Head of caudate nucleus (tissue), 42 donors: ENCODE results near the gene HSD17B12.

Source experiments
- DNase-seq, 42 donors: peaks; one replicate each; pipeline versions ENCODE4 v3.0.0 to v3.0.0-alpha.2; 2020 to 2021; ENCODE audit warnings: mixed read lengths in 7 of 42
- intact Hi-C: fragments of 100-400 bp; cut with DNase I; formaldehyde crosslinking; loops from one replicate; pipeline ENCODE4 v1.15.0; 2022

The HSD17B12 gene

DNA sequence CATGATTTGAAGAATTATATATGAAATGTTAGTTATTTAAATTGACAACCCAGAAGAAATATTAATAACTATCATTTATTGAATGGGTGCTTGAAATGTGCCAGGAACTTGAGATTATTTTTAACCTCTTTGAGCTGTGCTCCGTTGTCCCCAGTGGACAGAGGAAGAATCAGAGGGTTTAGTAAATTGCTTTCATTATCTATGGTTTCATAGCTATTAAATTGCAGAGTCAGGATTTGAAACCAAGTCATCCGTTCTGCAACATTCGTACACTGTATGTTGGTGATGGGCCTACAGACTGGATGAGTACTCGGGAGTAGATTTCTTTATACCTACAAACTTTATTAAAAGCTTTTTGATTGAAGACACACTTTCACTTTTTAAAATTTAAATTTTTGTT lies 4.9 kb downstream of the HSD17B12 start:
- intact Hi-C loops, result no loop called here
- no peak for DNase-seq

DNA sequence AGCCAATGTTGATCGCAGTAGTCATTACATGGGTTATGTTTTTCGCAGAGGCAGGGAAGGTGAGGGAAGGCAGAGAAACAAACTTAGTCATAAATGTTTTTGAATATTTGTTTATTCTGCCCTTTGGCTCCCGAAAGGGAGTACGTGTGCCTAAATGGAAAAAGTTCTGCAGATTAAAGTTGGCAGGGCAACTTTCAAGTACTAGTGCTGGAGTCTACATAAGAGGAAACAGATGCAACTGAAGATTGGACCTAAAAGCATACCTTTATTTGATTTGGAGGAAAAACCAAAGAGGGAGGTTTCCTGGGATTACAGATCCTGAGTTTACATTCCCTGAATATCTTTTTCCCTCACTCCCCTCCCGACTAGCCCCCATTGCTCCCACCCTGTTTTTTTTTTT lies 5.7 kb downstream of the HSD17B12 start:
- DNase-seq, result no peak

DNA sequence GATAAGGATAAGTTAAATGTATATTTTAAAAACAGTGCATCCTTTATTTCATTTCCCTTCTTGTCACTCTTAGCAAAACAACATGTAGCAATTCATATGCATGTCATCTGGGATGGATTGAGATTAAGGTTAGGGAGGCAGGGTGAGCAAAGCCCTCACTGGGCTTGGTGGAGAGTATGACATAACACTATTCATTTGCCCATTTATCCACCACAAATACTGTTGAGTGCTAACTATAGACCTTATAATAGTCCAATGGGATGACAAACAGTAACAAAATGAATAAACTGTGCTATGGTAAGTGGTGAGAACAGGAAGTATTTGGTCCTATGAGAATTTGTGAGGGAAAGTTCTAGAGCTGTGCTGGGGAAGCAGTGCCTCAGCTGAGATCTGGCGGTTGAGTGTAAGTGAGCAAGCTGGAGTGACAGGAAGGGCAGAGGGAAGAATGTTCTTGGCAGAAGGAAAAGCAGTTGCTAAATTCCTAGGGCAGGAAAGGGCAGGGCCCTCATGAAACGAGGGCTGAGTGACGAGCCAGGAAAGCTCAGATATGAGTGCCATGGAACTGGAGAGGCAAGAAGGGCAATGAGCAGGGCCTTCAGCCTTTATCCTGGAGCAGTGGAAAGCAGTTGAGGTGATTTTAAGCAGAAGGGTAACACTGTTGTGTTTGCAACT lies 6.7 kb downstream of the HSD17B12 start:
- DNase-seq, result peak in 2 of 42 donors; percentile 5 to 36
- intact Hi-C loops, result no loop called here

More for the DNA sequence above, 5.7 kb downstream of the HSD17B12 start:
- intact Hi-C loops, result no loop called here

DNA sequence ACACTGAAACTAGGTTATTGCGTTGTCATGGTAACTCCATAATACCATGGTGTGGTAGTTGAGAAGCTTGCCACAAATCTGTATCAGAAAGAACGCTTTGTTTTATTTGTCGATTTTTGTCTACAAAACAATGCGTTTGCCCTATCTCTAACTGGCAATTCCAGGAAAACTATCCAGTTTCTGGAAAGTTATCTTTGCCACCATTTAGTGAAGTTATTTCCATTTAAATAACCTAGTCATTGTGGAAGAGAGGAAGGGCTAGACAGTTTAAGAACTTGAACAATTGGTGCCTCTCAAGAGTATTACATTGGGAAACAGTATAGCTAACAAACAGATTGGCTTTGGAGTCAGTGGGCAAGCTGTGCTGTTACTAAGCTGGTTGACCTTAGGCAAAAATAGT lies 7.9 kb downstream of the HSD17B12 start:
- intact Hi-C loops, result no loop called here

DNA sequence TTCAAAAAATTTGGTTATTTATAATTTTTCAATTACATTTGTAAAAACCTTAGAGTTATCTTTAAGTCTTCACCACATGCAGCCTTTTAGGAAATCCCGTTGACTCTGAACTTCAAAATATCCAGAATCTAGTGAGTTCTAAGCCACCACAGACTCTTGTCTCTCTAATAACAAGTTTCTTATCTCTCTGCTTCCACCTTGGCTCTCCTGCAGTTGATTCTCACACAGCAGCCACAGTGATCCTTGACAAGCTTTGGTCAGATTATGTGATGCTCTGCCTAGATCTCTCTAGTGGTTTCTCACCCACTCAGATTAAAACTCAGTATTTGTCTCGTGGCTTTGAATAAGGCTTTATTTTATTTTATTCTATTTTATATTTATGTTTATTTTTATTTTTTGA lies 8.6 kb downstream of the HSD17B12 start:
- DNase-seq, result no peak
- intact Hi-C loops, result no loop called here

More for the DNA sequence above, 7.9 kb downstream of the HSD17B12 start:
- no peak for DNase-seq

DNA sequence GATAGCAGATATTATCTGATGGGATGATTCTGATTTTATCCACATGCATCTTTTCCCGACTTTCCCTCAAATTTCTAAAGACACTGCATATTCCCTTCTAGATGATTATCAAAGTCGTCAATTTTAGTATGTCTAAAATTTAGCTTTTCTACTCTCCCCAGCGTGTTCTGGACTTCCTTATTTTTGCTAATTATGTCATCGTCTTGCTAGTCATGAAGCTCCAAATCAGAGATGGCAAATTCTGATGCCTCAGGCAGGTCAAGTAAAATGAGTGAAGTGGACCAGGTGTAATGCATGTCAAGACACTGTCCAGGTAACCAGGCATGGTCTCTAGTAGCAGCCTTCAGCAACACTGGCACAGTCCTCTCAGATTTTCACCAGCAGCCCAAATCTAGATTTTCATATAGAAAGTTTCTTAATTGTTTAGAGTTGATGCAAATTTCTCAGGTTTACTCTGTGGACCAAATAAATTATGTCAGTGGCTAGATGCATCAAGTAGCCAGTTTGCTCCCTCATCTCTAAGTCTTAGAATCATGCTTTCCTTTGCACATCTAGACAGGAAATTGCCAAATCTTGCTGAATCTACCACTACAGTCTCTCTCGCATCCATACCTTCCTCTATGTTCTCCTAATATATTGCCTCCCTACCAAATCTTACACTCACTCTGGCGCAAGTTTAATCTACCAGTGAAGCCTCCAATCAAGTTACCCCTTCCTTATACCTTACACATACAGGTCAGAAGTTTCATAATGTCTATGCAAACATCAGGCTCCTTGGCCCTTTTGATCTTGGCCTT lies 10.6 kb downstream of the HSD17B12 start:
- DNase-seq, result no peak
- intact Hi-C loops, result no loop called here

DNA sequence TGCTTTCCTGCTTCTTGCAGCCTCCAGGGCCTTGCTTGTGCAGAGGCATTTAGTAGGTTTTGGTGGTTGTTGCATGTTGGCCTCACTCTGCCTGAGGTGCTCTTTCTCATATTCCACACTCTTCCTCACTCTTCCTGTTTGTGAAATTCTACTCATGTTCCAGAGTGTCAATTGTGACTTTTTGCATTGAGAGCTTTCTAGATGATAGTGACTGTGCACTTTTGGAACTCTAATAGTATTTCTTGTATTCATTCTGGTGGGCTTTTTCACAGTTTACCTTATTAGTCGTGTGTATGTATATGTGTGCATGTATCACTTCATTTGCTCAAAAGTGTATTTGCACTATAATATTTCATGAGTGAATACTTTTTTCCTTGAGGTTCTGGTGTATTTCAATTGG lies 11.3 kb downstream of the HSD17B12 start:
- intact Hi-C loops, result no loop called here
- DNase-seq, result no peak

DNA sequence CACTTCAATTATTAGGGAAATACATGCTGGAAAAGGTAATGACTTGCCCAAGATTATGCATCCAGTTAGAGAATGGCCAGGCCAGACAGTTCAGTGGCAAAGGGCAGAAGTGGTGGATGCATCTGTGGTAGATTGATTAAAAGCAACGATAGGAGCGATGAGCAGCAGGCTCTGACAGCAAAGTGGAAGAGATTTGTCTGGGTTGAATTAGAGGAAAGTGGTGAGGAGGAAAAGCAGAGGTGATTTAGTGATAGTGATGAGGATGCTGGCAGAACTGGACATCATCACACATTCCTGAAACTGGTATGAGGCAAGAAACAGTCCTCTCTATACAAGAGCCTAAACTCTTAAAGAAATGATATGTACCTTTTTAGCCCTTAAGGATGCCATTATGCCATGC lies 12.5 kb downstream of the HSD17B12 start:
- no peak for DNase-seq
- intact Hi-C loops, result no loop called here

DNA sequence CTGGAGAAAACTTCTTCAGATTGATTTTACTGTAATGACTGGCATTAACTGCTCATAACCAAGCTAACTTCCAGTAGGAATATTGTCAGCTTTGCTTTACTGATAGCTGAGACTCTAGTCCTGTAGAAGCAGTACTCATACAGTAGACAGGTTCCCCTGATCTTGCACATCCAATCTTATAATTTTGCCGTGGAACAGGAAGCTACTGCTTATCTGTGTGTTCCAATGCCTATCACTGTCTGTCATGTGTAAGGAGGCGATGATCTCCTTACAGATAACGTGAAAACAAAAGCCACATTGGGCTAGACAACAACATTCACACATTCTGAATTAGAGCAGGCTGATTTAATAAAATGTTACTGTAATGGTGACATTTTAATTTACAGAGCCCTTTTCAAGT lies 13.2 kb downstream of the HSD17B12 start:
- no peak for DNase-seq
- intact Hi-C loops, result no loop called here

DNA sequence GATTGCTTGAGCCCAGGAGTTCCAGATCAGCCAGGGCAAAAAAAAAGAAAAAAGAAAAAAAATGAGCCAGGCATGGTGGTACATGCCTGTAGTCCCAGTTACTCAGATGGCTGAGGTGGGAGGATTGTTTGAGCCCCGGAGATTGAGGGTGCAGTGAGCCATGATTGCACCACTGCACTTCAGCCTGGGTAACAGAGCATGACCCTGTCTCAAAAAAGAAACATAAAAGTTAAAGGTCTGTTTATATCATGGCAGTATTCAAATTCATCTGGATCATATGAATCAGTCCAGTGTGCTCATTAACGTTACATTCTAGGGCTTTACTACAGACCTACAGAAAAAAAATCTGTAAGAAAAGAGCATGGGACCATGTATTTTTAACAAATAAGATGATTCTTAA lies 13.9 kb downstream of the HSD17B12 start:
- no peak for DNase-seq
- intact Hi-C loops, result no loop called here

DNA sequence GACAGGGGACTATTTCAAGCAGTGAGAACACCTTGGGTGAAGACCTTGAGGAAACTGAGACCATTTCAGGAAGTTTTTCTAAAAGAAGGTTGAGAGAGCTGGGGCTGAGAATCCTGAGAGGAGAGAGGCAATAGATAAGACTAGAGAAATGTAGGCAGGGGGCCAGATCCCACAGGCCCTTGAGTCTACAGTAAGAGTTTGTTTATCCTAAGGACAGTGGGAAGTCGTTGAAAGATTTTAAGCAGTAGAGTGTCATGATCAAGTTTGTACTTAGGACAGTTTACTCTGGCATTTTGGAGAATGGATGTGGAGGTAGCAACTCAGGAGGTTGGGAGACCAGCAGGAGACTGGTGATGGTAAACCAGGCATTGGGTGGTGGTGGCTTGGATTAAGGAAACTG lies 17.1 kb downstream of the HSD17B12 start:
- no peak for DNase-seq
- intact Hi-C loops, result no loop called here

DNA sequence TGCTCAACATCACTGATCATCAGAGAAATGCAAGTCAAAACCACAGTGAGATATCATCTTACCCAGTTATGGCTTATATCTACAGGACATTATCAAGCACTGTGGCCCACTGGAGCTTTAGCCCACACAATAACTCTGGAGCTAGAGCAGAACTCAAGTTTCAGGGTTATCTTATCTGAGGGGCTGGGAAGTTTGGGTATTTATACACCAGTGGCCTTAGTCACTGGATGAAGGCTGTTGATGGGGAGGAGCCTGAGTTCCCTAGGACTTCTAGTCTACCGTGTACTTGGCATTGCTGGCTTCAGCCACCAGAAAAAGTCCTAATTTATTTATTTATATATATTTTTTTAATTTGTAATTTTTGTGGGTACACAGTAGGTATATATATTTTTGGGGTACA lies 19.3 kb downstream of the HSD17B12 start:
- intact Hi-C loops, result no loop called here
- DNase-seq, result no peak

DNA sequence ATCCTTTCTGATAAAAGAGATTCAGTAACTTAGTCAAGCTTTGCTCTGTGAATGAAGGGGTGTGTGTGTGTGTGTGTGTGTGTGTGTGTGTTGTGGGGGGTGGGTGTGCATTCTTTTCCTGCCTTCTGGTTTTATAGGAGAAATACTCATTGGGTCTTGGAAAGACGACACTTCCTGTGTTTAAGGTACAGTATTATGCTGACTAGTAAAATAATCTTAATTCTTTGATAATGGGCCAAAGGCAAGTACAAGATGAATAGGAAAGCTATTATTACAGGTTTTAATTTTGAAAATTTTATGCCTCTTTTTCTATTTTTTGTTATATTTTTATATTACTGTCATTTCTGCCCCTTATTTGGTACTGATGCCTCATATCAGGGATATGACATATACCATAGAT lies 26.1 kb downstream of the HSD17B12 start:
- intact Hi-C loops, result no loop called here
- no peak for DNase-seq

DNA sequence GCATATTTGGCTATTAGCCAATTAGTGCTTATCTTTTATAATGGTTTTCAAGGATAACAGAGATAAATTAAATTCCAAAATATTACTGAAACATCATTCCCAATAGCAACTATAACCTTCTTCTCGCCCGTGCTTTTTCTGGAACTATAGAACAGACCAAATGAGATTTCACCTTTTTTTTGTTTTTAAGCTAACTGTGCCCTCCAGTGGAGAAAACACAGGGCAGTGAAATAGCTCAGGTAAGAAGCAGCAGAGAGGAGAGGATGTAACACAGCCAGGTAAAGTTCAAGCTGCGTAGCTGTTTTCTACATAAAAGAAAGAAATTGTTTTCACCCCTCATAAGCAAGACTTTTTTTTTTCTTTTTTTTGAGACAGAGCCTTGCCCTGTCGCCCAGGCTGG lies 28.2 kb downstream of the HSD17B12 start:
- intact Hi-C loops, result no loop called here

DNA sequence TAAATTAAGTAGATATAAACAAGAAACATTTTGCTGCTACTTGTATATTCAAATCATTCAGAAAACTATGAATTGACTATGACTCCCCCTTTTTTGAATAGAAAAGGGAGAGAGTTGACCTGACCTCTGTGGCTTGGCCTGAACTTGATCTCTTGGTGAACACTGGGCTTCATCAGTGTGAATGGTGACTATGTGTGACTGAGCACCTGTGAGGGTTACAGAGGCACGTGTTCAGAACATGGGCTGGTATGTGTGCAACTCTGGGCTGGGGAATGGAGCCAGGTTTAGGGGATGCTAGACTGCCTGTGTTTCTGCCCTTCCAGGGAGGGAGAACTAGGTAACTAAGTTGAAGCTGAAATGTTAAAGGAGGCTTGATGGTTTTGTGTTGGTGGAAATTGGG lies 29.2 kb downstream of the HSD17B12 start:
- DNase-seq, result no peak
- intact Hi-C loops, result no loop called here

More for the DNA sequence above, 28.2 kb downstream of the HSD17B12 start:
- DNase-seq, result peak in 1 of 42 donors; percentile 17

DNA sequence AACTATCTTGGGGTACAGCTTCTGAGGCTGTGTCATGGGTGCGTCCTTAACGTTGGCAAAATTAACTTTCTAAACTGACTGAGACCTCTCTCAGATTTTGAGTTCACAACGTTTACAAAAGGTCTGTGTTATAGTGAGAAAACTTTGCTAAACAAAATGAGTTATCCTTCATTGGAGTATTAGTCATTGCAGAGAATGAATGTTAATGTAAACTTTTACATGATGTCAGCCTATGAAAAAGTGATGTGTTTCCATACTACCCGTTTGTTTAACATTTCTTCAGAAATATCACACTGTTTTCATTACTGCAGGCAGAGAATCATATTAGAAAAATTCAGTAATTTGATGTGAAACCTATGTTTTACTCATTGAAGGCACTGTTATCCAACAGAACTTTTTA lies 32.1 kb downstream of the HSD17B12 start:
- no peak for DNase-seq
- intact Hi-C loops, result no loop called here

DNA sequence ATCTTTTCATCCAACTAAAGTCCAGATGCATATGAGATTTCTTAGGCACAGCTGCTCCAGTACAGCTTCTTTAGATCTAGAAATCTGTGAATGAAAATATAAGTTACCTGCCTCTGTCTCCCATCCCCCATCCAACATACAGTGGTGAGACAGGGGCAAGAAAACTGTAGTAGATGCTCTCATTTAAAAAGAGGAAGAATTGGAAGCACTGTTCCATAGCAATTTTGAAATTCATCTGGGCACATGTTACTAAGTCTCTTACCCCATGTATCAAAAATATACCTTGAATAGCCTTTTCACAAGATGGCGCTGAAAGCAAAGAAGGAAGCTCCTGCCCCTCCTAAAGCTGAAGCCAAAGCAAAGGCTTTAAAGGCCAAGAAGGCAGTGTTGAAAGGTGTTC lies 37.8 kb downstream of the HSD17B12 start:
- intact Hi-C loops, result no loop called here
- DNase-seq, result no peak

DNA sequence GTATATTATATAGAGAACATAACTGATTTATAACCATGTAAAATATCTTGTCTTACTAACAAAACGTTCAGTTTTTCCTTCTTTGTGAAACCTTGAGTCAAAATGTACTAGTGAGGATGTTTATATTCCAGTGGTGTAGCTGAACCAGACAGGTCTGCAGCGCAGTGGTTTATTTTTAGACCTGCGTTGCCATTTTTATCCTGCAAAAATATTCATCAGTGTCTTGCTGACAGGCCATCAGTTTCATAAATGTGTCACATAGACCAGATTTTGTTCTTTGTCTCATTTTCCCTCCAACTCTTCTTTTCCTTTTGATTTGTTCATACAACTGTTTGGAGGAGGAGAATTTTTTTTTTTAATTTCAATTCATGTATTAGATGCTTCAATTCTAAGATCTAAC lies 43.1 kb downstream of the HSD17B12 start:
- intact Hi-C loops, result no loop called here
- DNase-seq, result peak in 6 of 42 donors; percentile 6 to 47 (median 18)

DNA sequence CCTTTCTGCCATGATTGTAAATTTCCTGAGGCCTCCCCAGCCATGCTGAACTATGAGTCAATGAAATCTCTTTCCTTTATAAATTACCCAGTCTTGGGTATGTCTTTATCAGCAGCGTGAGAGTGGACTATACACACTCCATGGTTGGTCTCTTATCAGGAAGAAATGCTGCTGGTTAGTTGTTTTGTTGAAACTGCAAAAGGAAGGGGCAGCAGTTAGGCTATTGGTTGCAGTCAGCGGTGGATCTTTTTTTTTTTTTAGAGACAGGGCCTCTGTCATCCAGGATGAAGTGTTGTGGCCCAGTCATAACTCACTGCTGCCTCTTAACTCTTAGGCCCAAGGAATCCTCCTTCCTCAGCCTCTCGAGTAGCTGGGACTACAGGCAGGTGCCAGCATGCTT lies 51.7 kb downstream of the HSD17B12 start:
- intact Hi-C loops, result no loop called here
- no peak for DNase-seq

DNA sequence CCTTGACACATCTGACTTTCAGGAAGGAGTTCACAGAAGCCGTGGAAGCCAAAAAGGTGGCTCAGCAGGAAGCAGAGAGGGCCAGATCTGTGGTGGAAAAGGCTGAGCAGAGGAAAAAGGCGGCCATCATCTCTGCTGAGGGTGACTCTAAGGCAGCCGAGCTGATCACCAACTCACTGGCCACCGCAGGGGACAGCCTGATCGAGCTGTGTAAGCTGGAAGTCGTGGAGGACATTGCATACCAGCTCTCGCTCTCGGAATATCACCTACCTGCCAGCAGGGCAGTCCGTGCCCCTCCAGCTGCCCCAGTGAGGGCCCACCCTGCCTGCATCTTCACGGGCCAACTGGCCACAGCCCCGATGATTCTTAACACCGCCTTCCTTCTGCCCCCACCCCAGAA lies 53.7 kb downstream of the HSD17B12 start:
- intact Hi-C loops, result no loop called here
- DNase-seq, result no peak

DNA sequence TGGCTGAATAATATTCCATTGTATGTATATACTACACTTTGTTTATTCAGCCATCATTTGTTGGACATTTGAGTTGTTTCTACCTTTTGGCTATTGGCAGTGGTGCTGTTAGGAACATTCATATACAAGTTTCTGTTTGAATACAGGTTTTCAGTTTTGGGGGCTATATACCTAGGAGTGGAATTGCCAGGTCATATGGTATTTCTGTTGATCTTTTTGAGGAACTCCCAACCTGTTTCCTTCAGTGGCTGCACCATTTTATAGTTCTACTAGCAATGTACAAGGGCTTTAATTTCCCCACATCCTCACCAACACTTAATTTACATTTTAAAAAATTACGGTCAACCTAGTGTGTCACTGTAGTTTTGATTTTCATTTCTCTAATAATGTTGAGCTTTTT lies 54.6 kb downstream of the HSD17B12 start:
- intact Hi-C loops, result no loop called here
- no peak for DNase-seq
